HepG2 (cell line): ENCODE data around the gene XPC. TPM values are rescaled to one million over a fixed set of nuclear protein-coding genes. Genes with fewer than 3 reads are reported as not detected.
A peak's percentile ranks its signal among the peaks of the same experiment; 100 is the strongest.

ENCODE experiments used
- ADNP ChIP-seq: sonication (generic); formaldehyde crosslinking; IDR thresholded peaks from 2 replicates; pipeline ENCODE4 v1.4.0; 2020; ENCODE audit warnings: missing genetic modification reagents
- CENPT ChIP-seq: sonication (generic); formaldehyde crosslinking; IDR thresholded peaks from 2 replicates; pipeline ENCODE4 v1.8.0; 2022; ENCODE audit warnings: low read depth, mild to moderate bottlenecking, moderate library complexity, missing genetic modification reagents
- DNMT3B ChIP-seq: conservative IDR thresholded peaks from 2 replicates; pipeline ENCODE4 v1.6.1; 2016; ENCODE audit warnings: missing biosample characterization, control low read depth
- GTF2F1 ChIP-seq: fragments of 150-350 bp; IDR thresholded peaks from 2 replicates; pipeline ENCODE4 v1.6.1; 2014; ENCODE audit warnings: low read length
- LCORL ChIP-seq, 2 experiments: fragments of 450-650 bp in 1 of 2; sonication (generic) in 1 of 2; formaldehyde crosslinking in 1 of 2; IDR thresholded peaks; 2 replicates each; pipeline versions ENCODE4 v1.5.0 to v1.6.1; 2017 to 2020; ENCODE audit warnings: antibody characterized with exemption in 1 of 2, missing genetic modification reagents in 1 of 2
- MTF1 ChIP-seq: sonication (generic); formaldehyde crosslinking; IDR thresholded peaks from 2 replicates; pipeline ENCODE4 v1.5.0; 2020; ENCODE audit warnings: missing genetic modification reagents
- NR2F2 ChIP-seq: IDR thresholded peaks from 2 replicates; pipeline ENCODE4 v1.6.1; 2012; ENCODE audit warnings: low read depth, inconsistent platforms, borderline replicate concordance
- POLR2G ChIP-seq: fragments of 200-400 bp; formaldehyde crosslinking; IDR thresholded peaks from 2 replicates; pipeline ENCODE4 v1.6.1; 2018; ENCODE audit warnings: mild to moderate bottlenecking, low read depth, low read length, moderate library complexity
- TP53 ChIP-seq: sonication (generic); formaldehyde crosslinking; conservative IDR thresholded peaks from 2 replicates; pipeline ENCODE4 v1.4.0; 2020; ENCODE audit warnings: missing genetic modification reagents
- ZNF569 ChIP-seq: sonication (generic); formaldehyde crosslinking; IDR thresholded peaks from 2 replicates; pipeline ENCODE4 v1.5.0; 2020; ENCODE audit warnings: mild to moderate bottlenecking, missing genetic modification reagents, moderate library complexity, borderline replicate concordance
- polyA plus RNA-seq, 8 experiments: library from polyadenylated mRNA; depleted of rRNA in 3 of 8; stranded (reverse) in 7 of 8; unstranded in 1 of 8; fragments of >200 nt; fragmentation: Illumina TruSeq in 4 of 8; extraction: Trizol in 4 of 8; gene quantifications; 2 replicates each; pipeline versions ENCODE4 v1.2.1 to v1.2.3, GENCODE V29; 2011 to 2016; ENCODE audit warnings: low read depth in 4 of 8, missing spikeins in 1 of 8, mixed read lengths in 1 of 8; ENCODE audit not compliant: insufficient read depth in 1 of 8
- total RNA-seq, 5 experiments: library from RNA; depleted of rRNA; stranded (reverse); fragments of >200 nt; fragmentation: Illumina TruSeq; extraction: Trizol; gene quantifications; 2 replicates each; pipeline ENCODE4 v1.2.3, GENCODE V29; 2016; ENCODE audit warnings: low read depth in 1 of 5
- TF ChIP-seq, protein P1 (sequence below): sonication (generic); formaldehyde crosslinking; IDR thresholded peaks from one replicate; pipeline ENCODE4 v1.5.1; 2020; ENCODE audit warnings: mild to moderate bottlenecking, missing genetic modification reagents; ENCODE audit errors: not compliant biosample characterization
- TF ChIP-seq, protein P2 (sequence below): sonication (generic); formaldehyde crosslinking; IDR thresholded peaks from 2 replicates; pipeline ENCODE4 v1.4.0; 2020; ENCODE audit warnings: low read depth, mild to moderate bottlenecking, missing genetic modification reagents
- TF ChIP-seq, protein P3 (sequence below): sonication (generic); formaldehyde crosslinking; IDR thresholded peaks from 2 replicates; pipeline ENCODE4 v1.4.0; 2020; ENCODE audit warnings: missing genetic modification reagents, borderline replicate concordance

The XPC gene
- total and polyA plus RNA-seq, 2 of the 13 experiments (the other 11 are each of a cell fraction or from before 2014, with no cell fraction given): 9.4 to 24.1 TPM

DNA sequence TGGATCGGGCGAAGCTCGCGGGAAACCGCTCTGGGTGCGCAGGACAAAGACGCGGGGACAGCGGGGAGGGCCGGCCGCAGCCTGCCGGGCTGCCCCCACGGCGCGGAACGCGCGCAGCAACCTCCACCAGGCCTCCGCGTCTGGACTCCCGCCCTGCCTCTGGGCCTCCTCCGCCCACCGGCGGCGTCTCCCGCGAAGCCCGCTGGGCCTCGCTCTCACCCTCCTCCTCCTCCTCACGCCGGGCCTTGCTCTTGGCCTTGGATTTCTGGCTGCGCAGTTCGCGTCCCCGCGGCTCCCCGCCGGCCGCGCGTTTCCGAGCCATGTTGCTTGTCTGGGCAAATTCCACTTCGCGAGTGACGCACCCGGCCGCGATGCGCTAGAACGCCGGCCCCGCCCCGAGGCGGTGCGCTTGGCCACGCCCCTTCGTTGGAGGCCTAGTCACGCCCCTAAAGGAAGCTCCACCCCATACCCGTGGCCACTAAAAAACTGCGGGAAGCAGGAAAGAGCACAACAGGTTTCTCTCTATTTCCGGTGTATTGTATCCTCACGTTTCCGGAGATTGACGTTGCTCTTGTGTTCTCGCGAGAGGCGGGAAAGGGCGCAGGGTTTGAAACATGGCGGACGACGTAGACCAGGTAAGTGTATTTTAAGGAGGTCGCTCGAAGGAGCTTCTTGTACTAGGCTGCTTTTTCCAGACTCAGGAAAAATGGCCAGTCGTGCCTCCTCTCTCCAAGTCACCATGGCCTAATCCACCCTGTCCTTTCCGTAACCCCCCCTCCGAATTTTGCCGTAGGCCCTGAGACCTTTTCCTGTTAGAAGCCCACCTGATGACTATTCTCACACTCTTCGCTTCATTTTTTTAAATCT lies at the start of gene XPC, which contains the start of gene LSM3 (continued):
- TF ChIP-seq, protein P1, sequence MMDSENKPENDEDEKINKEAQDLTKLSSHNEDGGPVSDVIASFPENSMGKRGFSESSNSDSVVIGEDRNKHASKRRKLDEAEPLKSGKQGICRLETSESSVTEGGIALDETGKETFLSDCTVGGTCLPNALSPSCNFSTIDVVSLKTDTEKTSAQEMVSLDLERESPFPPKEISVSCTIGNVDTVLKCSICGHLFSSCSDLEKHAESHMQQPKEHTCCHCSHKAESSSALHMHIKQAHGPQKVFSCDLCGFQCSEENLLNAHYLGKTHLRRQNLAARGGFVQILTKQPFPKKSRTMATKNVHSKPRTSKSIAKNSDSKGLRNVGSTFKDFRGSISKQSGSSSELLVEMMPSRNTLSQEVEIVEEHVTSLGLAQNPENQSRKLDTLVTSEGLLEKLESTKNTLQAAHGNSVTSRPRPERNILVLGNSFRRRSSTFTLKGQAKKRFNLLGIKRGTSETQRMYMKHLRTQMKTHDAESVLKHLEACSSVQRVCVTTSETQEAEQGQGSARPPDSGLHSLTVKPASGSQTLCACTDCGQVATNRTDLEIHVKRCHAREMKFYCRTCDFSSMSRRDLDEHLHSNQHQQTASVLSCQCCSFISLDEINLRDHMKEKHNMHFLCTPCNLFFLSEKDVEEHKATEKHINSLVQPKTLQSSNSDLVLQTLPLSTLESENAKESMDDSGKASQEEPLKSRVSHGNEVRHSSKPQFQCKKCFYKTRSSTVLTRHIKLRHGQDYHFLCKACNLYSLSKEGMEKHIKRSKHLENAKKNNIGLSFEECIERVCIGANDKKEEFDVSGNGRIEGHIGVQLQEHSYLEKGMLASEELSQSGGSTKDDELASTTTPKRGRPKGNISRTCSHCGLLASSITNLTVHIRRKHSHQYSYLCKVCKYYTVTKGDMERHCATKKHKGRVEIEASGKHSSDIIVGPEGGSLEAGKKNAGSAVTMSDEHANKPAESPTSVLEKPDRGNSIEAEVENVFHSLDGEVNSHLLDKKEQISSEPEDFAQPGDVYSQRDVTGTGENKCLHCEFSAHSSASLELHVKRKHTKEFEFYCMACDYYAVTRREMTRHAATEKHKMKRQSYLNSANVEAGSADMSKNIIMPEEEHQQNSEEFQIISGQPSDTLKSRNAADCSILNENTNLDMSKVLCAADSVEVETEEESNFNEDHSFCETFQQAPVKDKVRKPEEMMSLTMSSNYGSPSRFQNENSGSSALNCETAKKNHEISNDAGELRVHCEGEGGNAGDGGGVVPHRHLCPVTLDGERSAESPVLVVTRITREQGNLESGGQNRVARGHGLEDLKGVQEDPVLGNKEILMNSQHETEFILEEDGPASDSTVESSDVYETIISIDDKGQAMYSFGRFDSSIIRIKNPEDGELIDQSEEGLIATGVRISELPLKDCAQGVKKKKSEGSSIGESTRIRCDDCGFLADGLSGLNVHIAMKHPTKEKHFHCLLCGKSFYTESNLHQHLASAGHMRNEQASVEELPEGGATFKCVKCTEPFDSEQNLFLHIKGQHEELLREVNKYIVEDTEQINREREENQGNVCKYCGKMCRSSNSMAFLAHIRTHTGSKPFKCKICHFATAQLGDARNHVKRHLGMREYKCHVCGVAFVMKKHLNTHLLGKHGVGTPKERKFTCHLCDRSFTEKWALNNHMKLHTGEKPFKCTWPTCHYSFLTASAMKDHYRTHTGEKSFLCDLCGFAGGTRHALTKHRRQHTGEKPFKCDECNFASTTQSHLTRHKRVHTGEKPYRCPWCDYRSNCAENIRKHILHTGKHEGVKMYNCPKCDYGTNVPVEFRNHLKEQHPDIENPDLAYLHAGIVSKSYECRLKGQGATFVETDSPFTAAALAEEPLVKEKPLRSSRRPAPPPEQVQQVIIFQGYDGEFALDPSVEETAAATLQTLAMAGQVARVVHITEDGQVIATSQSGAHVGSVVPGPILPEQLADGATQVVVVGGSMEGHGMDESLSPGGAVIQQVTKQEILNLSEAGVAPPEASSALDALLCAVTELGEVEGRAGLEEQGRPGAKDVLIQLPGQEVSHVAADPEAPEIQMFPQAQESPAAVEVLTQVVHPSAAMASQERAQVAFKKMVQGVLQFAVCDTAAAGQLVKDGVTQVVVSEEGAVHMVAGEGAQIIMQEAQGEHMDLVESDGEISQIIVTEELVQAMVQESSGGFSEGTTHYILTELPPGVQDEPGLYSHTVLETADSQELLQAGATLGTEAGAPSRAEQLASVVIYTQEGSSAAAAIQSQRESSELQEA (CRISPR knock-in tag): no peak
- TF ChIP-seq MTF1 (CRISPR knock-in tag): no peak
- no peak for TF ChIP-seq CENPT
- no peak for TF ChIP-seq LCORL (IDR thresholded peaks at IDR 0.05)
- no peak; the same call in none of the 2 replicates for TF ChIP-seq LCORL (CRISPR knock-in tag; IDR thresholded peaks at IDR 0.05)
- TF ChIP-seq, protein P2, sequence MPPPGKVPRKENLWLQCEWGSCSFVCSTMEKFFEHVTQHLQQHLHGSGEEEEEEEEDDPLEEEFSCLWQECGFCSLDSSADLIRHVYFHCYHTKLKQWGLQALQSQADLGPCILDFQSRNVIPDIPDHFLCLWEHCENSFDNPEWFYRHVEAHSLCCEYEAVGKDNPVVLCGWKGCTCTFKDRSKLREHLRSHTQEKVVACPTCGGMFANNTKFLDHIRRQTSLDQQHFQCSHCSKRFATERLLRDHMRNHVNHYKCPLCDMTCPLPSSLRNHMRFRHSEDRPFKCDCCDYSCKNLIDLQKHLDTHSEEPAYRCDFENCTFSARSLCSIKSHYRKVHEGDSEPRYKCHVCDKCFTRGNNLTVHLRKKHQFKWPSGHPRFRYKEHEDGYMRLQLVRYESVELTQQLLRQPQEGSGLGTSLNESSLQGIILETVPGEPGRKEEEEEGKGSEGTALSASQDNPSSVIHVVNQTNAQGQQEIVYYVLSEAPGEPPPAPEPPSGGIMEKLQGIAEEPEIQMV (CRISPR knock-in tag): no peak; the same call in 1 of the 2 replicates
- no peak for TF ChIP-seq ADNP (CRISPR knock-in tag)
- TF ChIP-seq DNMT3B (CRISPR knock-in tag): no peak
- peak; percentile 93 for TF ChIP-seq TP53 (CRISPR knock-in tag)
- peak; percentile 96 for TF ChIP-seq POLR2G
- no peak for TF ChIP-seq NR2F2
- TF ChIP-seq, protein P3, sequence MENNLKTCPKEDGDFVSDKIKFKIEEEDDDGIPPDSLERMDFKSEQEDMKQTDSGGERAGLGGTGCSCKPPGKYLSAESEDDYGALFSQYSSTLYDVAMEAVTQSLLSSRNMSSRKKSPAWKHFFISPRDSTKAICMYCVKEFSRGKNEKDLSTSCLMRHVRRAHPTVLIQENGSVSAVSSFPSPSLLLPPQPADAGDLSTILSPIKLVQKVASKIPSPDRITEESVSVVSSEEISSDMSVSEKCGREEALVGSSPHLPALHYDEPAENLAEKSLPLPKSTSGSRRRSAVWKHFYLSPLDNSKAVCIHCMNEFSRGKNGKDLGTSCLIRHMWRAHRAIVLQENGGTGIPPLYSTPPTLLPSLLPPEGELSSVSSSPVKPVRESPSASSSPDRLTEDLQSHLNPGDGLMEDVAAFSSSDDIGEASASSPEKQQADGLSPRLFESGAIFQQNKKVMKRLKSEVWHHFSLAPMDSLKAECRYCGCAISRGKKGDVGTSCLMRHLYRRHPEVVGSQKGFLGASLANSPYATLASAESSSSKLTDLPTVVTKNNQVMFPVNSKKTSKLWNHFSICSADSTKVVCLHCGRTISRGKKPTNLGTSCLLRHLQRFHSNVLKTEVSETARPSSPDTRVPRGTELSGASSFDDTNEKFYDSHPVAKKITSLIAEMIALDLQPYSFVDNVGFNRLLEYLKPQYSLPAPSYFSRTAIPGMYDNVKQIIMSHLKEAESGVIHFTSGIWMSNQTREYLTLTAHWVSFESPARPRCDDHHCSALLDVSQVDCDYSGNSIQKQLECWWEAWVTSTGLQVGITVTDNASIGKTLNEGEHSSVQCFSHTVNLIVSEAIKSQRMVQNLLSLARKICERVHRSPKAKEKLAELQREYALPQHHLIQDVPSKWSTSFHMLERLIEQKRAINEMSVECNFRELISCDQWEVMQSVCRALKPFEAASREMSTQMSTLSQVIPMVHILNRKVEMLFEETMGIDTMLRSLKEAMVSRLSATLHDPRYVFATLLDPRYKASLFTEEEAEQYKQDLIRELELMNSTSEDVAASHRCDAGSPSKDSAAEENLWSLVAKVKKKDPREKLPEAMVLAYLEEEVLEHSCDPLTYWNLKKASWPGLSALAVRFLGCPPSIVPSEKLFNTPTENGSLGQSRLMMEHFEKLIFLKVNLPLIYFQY (CRISPR knock-in tag): no peak
- TF ChIP-seq GTF2F1: no peak
- no peak for TF ChIP-seq ZNF569 (CRISPR knock-in tag)
